GM19324 (cell line): ENCODE data around the gene OR7C2.

Experiments used
- ATAC-seq: cut with Tn5 transposase; IDR thresholded peaks from one replicate; pipeline ENCODE4 v1.9.1; 2021; ENCODE audit warnings: mild to moderate bottlenecking, moderate library complexity; ENCODE audit not compliant: unreplicated experiment, low FRiP score

Gene OR7C2

GRCh38 chr19:14978161-14978776 lies 37.0 kb downstream of the OR7C2 start:
- no peak for ATAC-seq

GRCh38 chr19:14979476-14980255 lies 38.4 kb downstream of the OR7C2 start, which contains the start of gene SLC1A6:
SLC1A6 (minus strand) TSS chr19:14979864; CDS start chr19:14972910, 6,954 bp downstream.
- ATAC-seq: no peak

- no peak for ATAC-seq
These were observed 43.8 kb downstream of the OR7C2 start for GRCh38 chr19:14985133-14985532.
